PC-9 (cell line): ENCODE results near the gene COPB1.

Experiments used
- CTCF ChIP-seq: fragments of 200-600 bp; sonication (generic); conservative IDR thresholded peaks from 2 replicates; pipeline ENCODE4 v1.6.1; 2017; ENCODE audit warnings: mixed run types, antibody characterized with exemption, mild to moderate bottlenecking, moderate library complexity
- EZH2 ChIP-seq: fragments of 200-600 bp; sonication (generic); IDR thresholded peaks from 2 replicates; pipeline ENCODE4 v1.8.0; 2017; ENCODE audit warnings: antibody characterized with exemption, low read depth

- TF ChIP-seq CTCF (no peak), EZH2 (no peak)
Observed at GRCh38 chr11:14499560-14500180, at the start of gene COPB1.
